NT2/D1 (cell line): ENCODE measurements around the gene MRS2.
"Not testable (repeated sequence)": the region's sequence is repeated elsewhere in the genome, so short reads cannot be mapped to it uniquely, and the experiment has no call there.

Experiments used
- DNase-seq: peaks from one replicate; pipeline ENCODE4 v3.0.0-alpha.2; 2011; ENCODE audit warnings: low read depth, low spot score
- H3K27me3 ChIP-seq: 2 replicates; pipeline ENCODE4 v1.6.0; 2011; ENCODE audit warnings: mild to moderate bottlenecking; ENCODE audit not compliant: insufficient read length, insufficient read depth
- H3K36me3 ChIP-seq: 2 replicates; pipeline ENCODE4 v1.6.1; 2011; ENCODE audit warnings: mild to moderate bottlenecking, low read length, mixed read lengths; ENCODE audit not compliant: insufficient read depth, insufficient read length
- H3K4me1 ChIP-seq: 2 replicates; pipeline ENCODE4 v1.5.1; 2011; ENCODE audit not compliant: insufficient read depth, insufficient read length
- H3K4me3 ChIP-seq: 2 replicates; pipeline ENCODE4 v1.5.1; 2011; ENCODE audit warnings: low read depth; ENCODE audit not compliant: insufficient read length
- H3K9ac ChIP-seq: 2 replicates; pipeline ENCODE4 v1.6.0; 2011; ENCODE audit warnings: low read depth; ENCODE audit not compliant: insufficient read length
- H3K9me3 ChIP-seq: 2 replicates; pipeline ENCODE4 v1.5.1; 2011; ENCODE audit warnings: mild to moderate bottlenecking, low read length; ENCODE audit not compliant: insufficient read depth
- SUZ12 ChIP-seq: IDR thresholded peaks from 2 replicates; pipeline ENCODE4 v1.6.1; 2011; ENCODE audit not compliant: insufficient read length, insufficient read depth; ENCODE audit errors: extremely low read depth
- YY1 ChIP-seq: IDR thresholded peaks from 2 replicates; pipeline ENCODE4 v1.6.1; 2011; ENCODE audit not compliant: insufficient read length, insufficient read depth
- ZNF274 ChIP-seq: IDR thresholded peaks from 2 replicates; pipeline ENCODE4 v1.6.1; 2011; ENCODE audit warnings: mild to moderate bottlenecking, low read depth, low read length

Gene MRS2

GRCh38 chr6:24382220-24382540 is 20.6 kb upstream of the MRS2 start:
- Histone ChIP-seq H3K27me3 (no peaks in the 10 kb centered on the region), H3K36me3 (no peaks in the 10 kb centered on the region), H3K9me3 (no peaks in the 10 kb centered on the region), H3K9ac (no peak overlapping the region), H3K4me1 (no peaks in the 10 kb centered on the region), H3K4me3 (no peak overlapping the region)
- no peak for DNase-seq
- TF ChIP-seq YY1 (no peak), ZNF274 (no peak), SUZ12 (no peak)

- not testable (repeated sequence) for H3K27me3 ChIP-seq, H3K9me3 ChIP-seq, H3K4me3 ChIP-seq, H3K9ac ChIP-seq, H3K36me3 ChIP-seq, DNase-seq, H3K4me1 ChIP-seq
Observed at GRCh38 chr6:24382891-24383494, 19.7 kb upstream of the MRS2 start.

GRCh38 chr6:24384369-24385130 is 18.2 kb upstream of the MRS2 start:
- not testable (repeated sequence) for DNase-seq, H3K27me3 ChIP-seq, H3K4me3 ChIP-seq, H3K4me1 ChIP-seq, H3K9ac ChIP-seq, H3K36me3 ChIP-seq, H3K9me3 ChIP-seq

GRCh38 chr6:24385536-24386269 is 17.0 kb upstream of the MRS2 start:
- no peak for DNase-seq
- Histone ChIP-seq H3K4me3 (no peak overlapping the region), H3K9ac (no peak overlapping the region), H3K4me1 (no peaks in the 10 kb centered on the region), H3K27me3 (no peaks in the 10 kb centered on the region), H3K36me3 (no peaks in the 10 kb centered on the region), H3K9me3 (no peaks in the 10 kb centered on the region)
- TF ChIP-seq SUZ12: no peak
- no peak for TF ChIP-seq ZNF274
- TF ChIP-seq YY1: no peak

GRCh38 chr6:24387818-24388217 is 14.9 kb upstream of the MRS2 start:
- no peaks in the 10 kb centered on the region for H3K27me3 ChIP-seq
- DNase-seq: no peak
- H3K4me1 ChIP-seq: no peaks in the 10 kb centered on the region
- H3K9ac ChIP-seq: no peak overlapping the region
- TF ChIP-seq ZNF274 (no peak), YY1 (no peak), SUZ12 (no peak)
- H3K4me3 ChIP-seq: no peak overlapping the region
- no peaks in the 10 kb centered on the region for H3K36me3 ChIP-seq
- no peaks in the 10 kb centered on the region for H3K9me3 ChIP-seq

- TF ChIP-seq ZNF274 (no peak), SUZ12 (no peak), YY1 (no peak)
- Histone ChIP-seq H3K27me3 (no peaks in the 10 kb centered on the region), H3K36me3 (no peaks in the 10 kb centered on the region), H3K4me3 (no peak overlapping the region), H3K4me1 (no peaks in the 10 kb centered on the region), H3K9me3 (peaks cover 5% of the 10 kb centered on the region; the same call in 1 of the 2 replicates), H3K9ac (no peak overlapping the region)
- DNase-seq: no peak
Observed at GRCh38 chr6:24391208-24391607, 11.5 kb upstream of the MRS2 start.

- no peaks in the 10 kb centered on the region for H3K27me3 ChIP-seq
- H3K9me3 ChIP-seq: peaks cover 12% of the 10 kb centered on the region
- H3K36me3 ChIP-seq: no peaks in the 10 kb centered on the region
- no peak overlapping the region for H3K9ac ChIP-seq
- H3K4me3 ChIP-seq: no peak overlapping the region
- H3K4me1 ChIP-seq: no peaks in the 10 kb centered on the region
- no peak for TF ChIP-seq SUZ12
- TF ChIP-seq YY1: no peak
- TF ChIP-seq ZNF274: no peak
- no peak for DNase-seq
Observed at GRCh38 chr6:24391756-24392405, 10.9 kb upstream of the MRS2 start.
